BLaER1 treated with 17β-estradiol and CSF1 and Interleukin-3, amounts not matched to agents 10 nM and 100 nM (cell line): ENCODE results near the gene RPL13.

Experiments
- H3K27ac ChIP-seq, 11 experiments: shearing (Covaris generic); formaldehyde crosslinking; 2 replicates each; pipeline ENCODE4 v1.8.1; 2022
- H3K27me3 ChIP-seq, 11 experiments: shearing (Covaris generic); formaldehyde crosslinking; 2 replicates each; pipeline ENCODE4 v1.8.1; 2022
- H3K36me3 ChIP-seq, 11 experiments: shearing (Covaris generic); formaldehyde crosslinking; 2 replicates each; pipeline ENCODE4 v1.8.1; 2022
- H3K4me1 ChIP-seq, 10 experiments: shearing (Covaris generic); formaldehyde crosslinking; 2 replicates each; pipeline ENCODE4 v1.8.1; 2022
- H3K4me2 ChIP-seq, 11 experiments: shearing (Covaris generic); formaldehyde crosslinking; 2 replicates each; pipeline ENCODE4 v1.8.1; 2022
- H3K4me3 ChIP-seq, 10 experiments: shearing (Covaris generic); formaldehyde crosslinking; 2 replicates each; pipeline ENCODE4 v1.8.1; 2022
- H3K9ac ChIP-seq, 11 experiments: shearing (Covaris generic); formaldehyde crosslinking; 2 replicates each; pipeline ENCODE4 v1.8.1; 2022
- H3K9me3 ChIP-seq, 11 experiments: shearing (Covaris generic); formaldehyde crosslinking; replicated peaks in 1 of 11; 2 replicates each; pipeline ENCODE4 v1.8.1; 2022
- H4K20me1 ChIP-seq, 11 experiments: shearing (Covaris generic); formaldehyde crosslinking; 2 replicates each; pipeline ENCODE4 v1.8.1; 2022
- Cebpa-rat ChIP-seq, 11 experiments: shearing (Covaris generic); IDR thresholded peaks; 2 replicates each; pipeline ENCODE4 v1.8.1; 2022

RPL13 gene

GRCh38 chr16:89613954-89614459 is 53.5 kb downstream of the RPL13 start:
- Histone ChIP-seq H3K9me3 (no peaks in the 10 kb centered on the region), H4K20me1 (peaks cover 0 to 10% (median 0%) of the 10 kb centered on the region in 11 experiments; a peak in 3 of 22 replicates), H3K36me3 (no peaks in the 10 kb centered on the region), H3K4me1 (peaks cover 27 to 96% (median 72%) of the 10 kb centered on the region in 10 experiments), H3K27me3 (peaks cover 0 to 27% (median 0%) of the 10 kb centered on the region in 11 experiments; a peak in 6 of 22 replicates), H3K4me3 (peak overlapping the region in 5 of 10 experiments; percentile 1 to 59 (median 52); a peak in 6 of 20 replicates), H3K4me2 (peak overlapping the region; percentile 73 to 98 (median 87); a peak in 20 of 22 replicates), H3K9ac (peak overlapping the region in 5 of 11 experiments; percentile 39 to 73 (median 68); a peak in 9 of 22 replicates), H3K27ac (peak overlapping the region in 5 of 11 experiments; percentile 9 to 71 (median 60); a peak in 9 of 22 replicates)
- TF ChIP-seq Cebpa-rat (IDR thresholded peaks at IDR 0.05) = no peak
